Stomach smooth muscle (tissue), 2 donors: Measurements from ENCODE around the gene KCNV2.

Experiments
- H3K27ac ChIP-seq: one replicate; pipeline ENCODE4 v1.7.0; 2013; ENCODE audit warnings: mild to moderate bottlenecking, low read length, inconsistent platforms
- H3K27me3 ChIP-seq, 2 donors: one replicate each; pipeline ENCODE4 v1.7.0; 2013; ENCODE audit warnings: low read length in 2 of 2; ENCODE audit not compliant: insufficient read depth in 2 of 2, control insufficient read depth in 1 of 2
- H3K36me3 ChIP-seq, 2 donors: one replicate each; pipeline ENCODE4 v1.7.0; 2013; ENCODE audit warnings: low read length in 2 of 2; ENCODE audit not compliant: control insufficient read depth in 2 of 2, insufficient read depth in 2 of 2
- H3K4me1 ChIP-seq: one replicate; pipeline ENCODE4 v1.7.0; 2013; ENCODE audit warnings: low read length; ENCODE audit not compliant: control insufficient read depth, insufficient read depth
- H3K4me3 ChIP-seq, 2 donors: one replicate each; pipeline ENCODE4 v1.7.0; 2013; ENCODE audit warnings: low read length in 2 of 2
- H3K9ac ChIP-seq, 2 donors: one replicate each; pipeline ENCODE4 v1.7.0; 2013; ENCODE audit warnings: low read length in 2 of 2, mild to moderate bottlenecking in 1 of 2
- H3K9me3 ChIP-seq, 2 donors: one replicate each; pipeline ENCODE4 v1.7.0; 2013; ENCODE audit warnings: low read length in 2 of 2; ENCODE audit not compliant: control insufficient read depth in 2 of 2
- donor health status: healthy.
- donor health status: Pancreatic carcinoma.

The KCNV2 gene

GRCh38 chr9:2720179-2720654 lies 2.9 kb downstream of the KCNV2 start:
- no peak overlapping the region for H3K27ac ChIP-seq
- no peaks in the 10 kb centered on the region for H3K27me3 ChIP-seq

GRCh38 chr9:2722715-2723114 lies 5.4 kb downstream of the KCNV2 start:
- peaks cover under 1% of the 10 kb centered on the region for H3K4me1 ChIP-seq
- H3K27me3 ChIP-seq: no peaks in the 10 kb centered on the region
- H3K27ac ChIP-seq: no peak overlapping the region
- no peak overlapping the region for H3K4me3 ChIP-seq
- no peaks in the 10 kb centered on the region for H3K9me3 ChIP-seq
- no peaks in the 10 kb centered on the region for H3K36me3 ChIP-seq
- no peak overlapping the region for H3K9ac ChIP-seq

More at GRCh38 chr9:2720179-2720654, 2.9 kb downstream of the KCNV2 start:
- Histone ChIP-seq H3K36me3 (no peaks in the 10 kb centered on the region), H3K4me1 (no peaks in the 10 kb centered on the region), H3K4me3 (no peak overlapping the region), H3K9me3 (no peaks in the 10 kb centered on the region), H3K9ac (no peak overlapping the region)

- Histone ChIP-seq H3K9me3 (no peaks in the 10 kb centered on the region), H3K27ac (no peak overlapping the region), H3K4me1 (peaks cover 3% of the 10 kb centered on the region), H3K36me3 (no peaks in the 10 kb centered on the region), H3K4me3 (no peak overlapping the region), H3K9ac (no peak overlapping the region), H3K27me3 (no peaks in the 10 kb centered on the region)
Observed at GRCh38 chr9:2723376-2724065, 6.2 kb downstream of the KCNV2 start.

GRCh38 chr9:2725126-2725525 lies 7.8 kb downstream of the KCNV2 start:
- H3K4me1 ChIP-seq: peaks cover 7% of the 10 kb centered on the region
- no peak overlapping the region for H3K27ac ChIP-seq
- no peaks in the 10 kb centered on the region for H3K36me3 ChIP-seq

GRCh38 chr9:2725898-2726649 lies 8.8 kb downstream of the KCNV2 start:
- H3K36me3 ChIP-seq: no peaks in the 10 kb centered on the region
- no peak overlapping the region for H3K27ac ChIP-seq
- H3K9ac ChIP-seq: no peak overlapping the region

More at GRCh38 chr9:2725126-2725525, 7.8 kb downstream of the KCNV2 start:
- Histone ChIP-seq H3K9me3 (no peaks in the 10 kb centered on the region), H3K27me3 (no peaks in the 10 kb centered on the region), H3K9ac (no peak overlapping the region), H3K4me3 (no peak overlapping the region)

GRCh38 chr9:2726650-2727340 lies 9.5 kb downstream of the KCNV2 start:
- peaks cover 7% of the 10 kb centered on the region for H3K4me1 ChIP-seq
- no peak overlapping the region for H3K27ac ChIP-seq
- no peak overlapping the region for H3K4me3 ChIP-seq
- no peaks in the 10 kb centered on the region for H3K36me3 ChIP-seq
- no peaks in the 10 kb centered on the region for H3K9me3 ChIP-seq
- H3K27me3 ChIP-seq: no peaks in the 10 kb centered on the region
- H3K9ac ChIP-seq: no peak overlapping the region

More at GRCh38 chr9:2725898-2726649, 8.8 kb downstream of the KCNV2 start:
- Histone ChIP-seq H3K4me3 (no peak overlapping the region), H3K27me3 (no peaks in the 10 kb centered on the region), H3K9me3 (no peaks in the 10 kb centered on the region), H3K4me1 (peaks cover 7% of the 10 kb centered on the region)

- H3K27ac ChIP-seq: no peak overlapping the region
- H3K9ac ChIP-seq: no peak overlapping the region
Observed at GRCh38 chr9:2727374-2727773, 10.1 kb downstream of the KCNV2 start.

GRCh38 chr9:2727966-2728613 lies 10.8 kb downstream of the KCNV2 start:
- no peak overlapping the region for H3K4me3 ChIP-seq
- peaks cover 7% of the 10 kb centered on the region for H3K4me1 ChIP-seq
- no peak overlapping the region for H3K9ac ChIP-seq
- H3K27me3 ChIP-seq: no peaks in the 10 kb centered on the region
- H3K36me3 ChIP-seq: no peaks in the 10 kb centered on the region
- no peak overlapping the region for H3K27ac ChIP-seq
- no peaks in the 10 kb centered on the region for H3K9me3 ChIP-seq

More at GRCh38 chr9:2727374-2727773, 10.1 kb downstream of the KCNV2 start:
- Histone ChIP-seq H3K36me3 (no peaks in the 10 kb centered on the region), H3K4me3 (no peak overlapping the region), H3K27me3 (no peaks in the 10 kb centered on the region), H3K4me1 (peaks cover 7% of the 10 kb centered on the region), H3K9me3 (no peaks in the 10 kb centered on the region)

GRCh38 chr9:2729003-2729402 lies 11.7 kb downstream of the KCNV2 start:
- Histone ChIP-seq H3K36me3 (no peaks in the 10 kb centered on the region), H3K9ac (no peak overlapping the region), H3K27ac (no peak overlapping the region), H3K27me3 (no peaks in the 10 kb centered on the region), H3K9me3 (no peaks in the 10 kb centered on the region), H3K4me3 (no peak overlapping the region), H3K4me1 (peaks cover 7% of the 10 kb centered on the region)

GRCh38 chr9:2729721-2730120 lies 12.4 kb downstream of the KCNV2 start:
- no peak overlapping the region for H3K27ac ChIP-seq

More at GRCh38 chr9:2729721-2730120, 12.4 kb downstream of the KCNV2 start:
- no peaks in the 10 kb centered on the region for H3K27me3 ChIP-seq
- no peaks in the 10 kb centered on the region for H3K36me3 ChIP-seq
- no peaks in the 10 kb centered on the region for H3K9me3 ChIP-seq
- H3K4me3 ChIP-seq: no peak overlapping the region
- H3K9ac ChIP-seq: no peak overlapping the region
- H3K4me1 ChIP-seq: peaks cover 7% of the 10 kb centered on the region
